NCI-H1436 (cell line): ENCODE data around the gene ROR2.
"Not testable (repeated sequence)": the region's sequence is repeated elsewhere in the genome, so short reads cannot be mapped to it uniquely, and the experiment has no call there.

Experiments
- DNase-seq: peaks from one replicate; lab custom pipeline; 2025; lab: John Stamatoyannopoulos, UW

ROR2 gene

GRCh38 chr9:91796516-91796915 is 153.5 kb downstream of the ROR2 start:
- DNase-seq, result not testable (repeated sequence)

DNA sequence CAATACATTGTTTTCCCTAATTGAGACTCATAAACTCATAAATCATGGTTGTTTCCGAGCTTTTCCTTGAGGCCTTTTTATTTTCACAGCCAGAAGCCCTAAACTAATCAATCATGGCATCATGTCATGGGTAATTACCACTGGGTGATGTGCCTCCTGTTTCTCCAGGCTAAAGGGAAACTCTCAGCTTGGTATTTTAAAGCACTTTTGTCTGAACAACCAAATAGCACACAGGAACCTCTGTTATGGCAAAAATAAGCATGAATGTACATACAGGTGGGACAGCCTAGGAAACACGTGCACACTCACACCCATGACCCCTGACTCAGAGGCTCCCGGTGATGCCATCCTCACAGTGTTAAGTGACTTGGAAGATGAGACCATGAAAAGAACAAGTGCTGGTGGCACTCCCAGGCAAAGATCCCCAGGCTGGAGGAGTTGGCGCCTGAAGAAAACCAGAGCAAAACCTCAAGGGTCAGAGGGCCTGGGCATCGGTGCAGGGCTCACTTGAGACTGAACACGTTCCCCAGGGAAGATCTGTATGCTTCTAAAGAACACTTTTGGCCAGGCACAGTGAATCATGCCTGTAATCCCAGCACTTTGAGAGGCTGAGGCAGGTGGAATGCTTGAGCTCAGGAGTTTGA is 154.3 kb downstream of the ROR2 start:
- no peak for DNase-seq

DNA sequence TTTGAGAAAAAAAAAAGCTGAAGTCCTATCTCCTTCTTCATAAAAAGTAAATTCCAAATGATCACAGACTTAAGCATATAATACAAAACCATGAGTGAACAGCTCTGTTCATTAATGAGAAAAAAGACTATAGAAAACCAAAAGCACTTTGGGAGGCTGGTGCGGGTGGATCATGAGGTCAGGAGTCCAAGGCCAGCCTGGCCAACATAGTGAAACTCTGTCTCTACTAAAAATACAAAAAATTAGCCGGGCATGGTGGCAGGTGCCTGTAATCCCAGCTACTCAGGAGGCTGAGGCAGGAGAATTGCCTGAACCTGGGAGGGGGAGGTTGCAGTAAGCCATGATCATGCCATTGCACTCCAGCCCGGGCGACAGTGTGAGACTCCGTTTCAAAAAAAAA is 156.7 kb downstream of the ROR2 start:
- DNase-seq, result not testable (repeated sequence)

- DNase-seq, result no peak
Observed at GRCh38 chr9:91790917-91791316, 159.1 kb downstream of the ROR2 start.

DNA sequence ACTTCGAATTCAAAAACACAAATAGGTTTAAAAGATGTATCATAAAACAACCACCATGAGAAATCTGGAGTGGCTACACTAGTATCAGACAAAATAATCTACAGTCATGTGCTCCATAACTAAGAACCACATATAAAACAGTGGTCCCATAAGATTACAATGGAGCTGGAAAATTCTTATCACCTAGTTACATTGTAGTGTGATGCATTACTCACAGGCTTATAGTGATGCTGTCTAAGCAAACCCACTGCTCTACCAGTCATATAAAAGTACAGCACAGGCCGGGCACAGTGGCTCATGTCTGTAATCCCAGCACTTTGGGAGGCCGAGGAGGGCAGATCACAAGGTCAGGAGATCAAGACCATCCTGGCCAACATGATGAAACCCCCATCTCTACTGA is 160.1 kb downstream of the ROR2 start:
- no peak for DNase-seq

GRCh38 chr9:91787931-91788330 is 162.1 kb downstream of the ROR2 start:
- no peak for DNase-seq

GRCh38 chr9:91786132-91786896 is 163.7 kb downstream of the ROR2 start:
- no peak for DNase-seq

- no peak for DNase-seq
Observed at GRCh38 chr9:91785447-91785842, 164.6 kb downstream of the ROR2 start.

GRCh38 chr9:91784673-91785446 is 165.2 kb downstream of the ROR2 start:
- DNase-seq, result no peak

- DNase-seq, result no peak
Observed at GRCh38 chr9:91783876-91784672, 166.0 kb downstream of the ROR2 start.

GRCh38 chr9:91783411-91783810 is 166.6 kb downstream of the ROR2 start:
- no peak for DNase-seq

DNA sequence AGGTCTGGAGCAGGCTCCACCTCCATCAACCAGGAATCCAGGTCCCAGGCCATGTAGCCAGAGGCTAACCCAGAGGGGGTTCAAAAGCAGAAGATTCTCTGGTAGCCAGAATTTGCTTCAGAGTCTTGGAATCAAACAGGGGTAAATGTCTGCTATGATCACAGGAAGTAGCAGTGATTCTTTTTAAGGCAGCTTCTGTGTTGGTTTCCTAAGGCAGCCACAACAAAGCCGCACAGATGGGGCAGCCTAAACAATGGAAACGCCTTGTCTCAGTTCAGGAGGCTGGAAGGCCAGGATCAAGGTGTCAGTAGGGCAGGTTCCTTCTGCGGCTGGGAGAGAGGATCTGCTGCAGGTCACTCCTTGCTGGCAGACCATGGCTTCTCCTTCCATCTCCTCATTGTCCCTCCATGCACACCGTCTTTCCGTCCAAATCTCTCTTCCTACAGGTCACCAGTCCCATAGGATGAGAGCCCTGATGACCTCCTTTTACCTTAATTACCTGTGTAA is 167.3 kb downstream of the ROR2 start:
- no peak for DNase-seq

GRCh38 chr9:91781906-91782305 is 168.1 kb downstream of the ROR2 start:
- no peak for DNase-seq

GRCh38 chr9:91781116-91781515 is 168.9 kb downstream of the ROR2 start:
- DNase-seq, result no peak

DNA sequence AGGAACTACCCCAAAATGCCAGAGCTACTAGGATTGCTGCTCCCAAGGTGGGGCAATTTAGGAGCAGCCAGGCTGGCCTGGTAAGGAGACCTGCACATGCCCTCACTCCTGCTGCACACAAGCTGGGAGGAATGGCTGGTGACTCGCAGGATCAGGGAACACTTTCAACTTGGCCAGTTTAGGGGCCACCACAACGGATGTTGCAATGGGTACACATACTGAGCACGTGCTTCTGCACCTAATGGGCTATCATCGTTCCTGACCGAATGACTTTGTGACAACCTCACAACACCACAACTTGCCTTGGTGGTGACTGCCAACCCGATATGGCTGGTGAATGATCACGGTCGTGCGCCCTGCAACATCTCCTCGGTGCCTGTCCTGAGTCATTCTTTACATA is 172.0 kb downstream of the ROR2 start:
- DNase-seq, result no peak

GRCh38 chr9:91777292-91777830 is 172.7 kb downstream of the ROR2 start:
- no peak for DNase-seq

DNA sequence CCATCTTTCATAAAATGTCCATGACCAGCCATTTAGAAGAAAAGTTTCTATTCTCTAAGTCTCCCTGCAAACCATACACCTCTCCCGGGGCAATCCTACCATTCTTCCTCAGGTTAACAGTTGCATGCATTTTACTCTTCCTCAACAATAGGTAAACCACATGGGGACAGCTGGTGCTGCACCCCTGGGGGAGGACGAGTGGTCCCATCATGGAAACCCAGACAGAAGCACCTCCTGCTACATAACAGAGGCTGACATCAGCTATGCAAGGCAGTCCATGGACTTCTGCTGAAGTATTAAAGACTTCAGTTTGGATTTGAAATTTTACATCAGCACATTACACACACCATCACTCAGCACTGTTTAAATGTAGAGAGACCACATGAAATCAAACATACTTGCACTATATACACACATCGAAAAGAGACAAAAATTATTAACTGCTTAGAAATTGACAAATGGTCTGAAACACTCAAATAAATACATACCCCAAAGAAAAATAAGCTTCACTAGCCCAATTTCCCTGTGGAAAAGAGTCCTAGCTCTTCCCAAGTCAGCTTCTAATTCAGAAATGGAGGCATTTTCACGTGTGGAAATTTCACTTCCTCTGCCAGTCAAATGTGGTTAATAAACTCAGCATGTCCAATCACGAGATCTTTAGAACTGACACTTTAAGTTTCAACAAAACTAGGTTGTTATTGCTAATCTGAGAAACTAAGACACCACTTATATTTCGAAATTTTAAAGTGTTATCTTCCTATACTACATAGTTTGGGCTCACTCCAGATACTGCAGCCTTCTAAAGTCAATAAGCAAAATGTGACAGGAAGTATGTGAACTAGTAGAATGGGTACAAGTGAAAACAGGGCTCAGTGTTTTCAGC is 173.4 kb downstream of the ROR2 start:
- DNase-seq, result no peak

DNA sequence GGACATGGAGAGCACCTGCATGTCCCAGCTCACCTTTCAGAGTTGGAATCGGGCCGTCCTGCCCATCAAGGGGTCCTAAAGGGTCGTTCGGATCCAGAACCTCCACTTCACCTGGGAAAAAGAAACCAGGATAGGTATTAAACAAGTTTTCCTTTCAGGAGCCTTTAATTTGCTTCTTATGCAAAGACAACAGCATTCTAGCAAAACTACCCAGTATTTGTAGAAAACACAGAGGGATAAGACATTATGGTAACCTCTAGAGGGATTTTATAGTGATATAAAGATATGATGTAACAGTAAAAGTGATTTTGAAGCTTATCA is 174.4 kb downstream of the ROR2 start:
- no peak for DNase-seq

- DNase-seq, result peak; percentile 47
Observed at GRCh38 chr9:91775011-91775707, 174.9 kb downstream of the ROR2 start.

DNA sequence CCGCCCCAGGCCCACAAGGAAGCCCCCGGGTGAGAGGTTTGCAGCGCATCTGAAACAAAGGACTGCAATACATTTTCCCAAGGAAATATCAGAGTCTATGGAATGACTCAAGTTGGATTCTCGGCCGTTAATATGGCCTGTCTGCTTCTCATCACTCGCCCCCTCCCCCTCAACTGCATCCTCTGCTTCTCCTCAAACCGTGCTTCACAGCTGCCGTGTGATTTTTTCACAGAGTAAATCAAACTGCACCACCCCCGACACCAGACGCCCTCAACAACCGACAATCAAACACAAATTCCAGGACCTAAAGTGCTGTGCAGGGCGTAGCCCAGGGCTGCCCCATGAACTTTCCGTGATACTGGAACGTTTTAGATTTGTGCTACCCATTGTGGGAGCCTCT is 176.9 kb downstream of the ROR2 start:
- DNase-seq, result no peak
